LNCaP clone FGC (cell line): ENCODE results near the gene TOX3.

Experiments used
- DNase-seq: peaks from one replicate; pipeline ENCODE4 v3.0.0-alpha.2; 2011; ENCODE audit warnings: low read depth
- H3K4me3 ChIP-seq: 2 replicates; pipeline ENCODE4 v1.5.1; 2011; ENCODE audit warnings: mild to moderate bottlenecking, low read depth, low read length, control low read depth
- TF ChIP-seq, protein P1 (sequence below): IDR thresholded peaks from 2 replicates; pipeline ENCODE4 v1.5.1; 2012; ENCODE audit warnings: mild to moderate bottlenecking; ENCODE audit not compliant: control insufficient read depth, insufficient read depth; ENCODE audit errors: extremely low read depth

Gene TOX3

DNA sequence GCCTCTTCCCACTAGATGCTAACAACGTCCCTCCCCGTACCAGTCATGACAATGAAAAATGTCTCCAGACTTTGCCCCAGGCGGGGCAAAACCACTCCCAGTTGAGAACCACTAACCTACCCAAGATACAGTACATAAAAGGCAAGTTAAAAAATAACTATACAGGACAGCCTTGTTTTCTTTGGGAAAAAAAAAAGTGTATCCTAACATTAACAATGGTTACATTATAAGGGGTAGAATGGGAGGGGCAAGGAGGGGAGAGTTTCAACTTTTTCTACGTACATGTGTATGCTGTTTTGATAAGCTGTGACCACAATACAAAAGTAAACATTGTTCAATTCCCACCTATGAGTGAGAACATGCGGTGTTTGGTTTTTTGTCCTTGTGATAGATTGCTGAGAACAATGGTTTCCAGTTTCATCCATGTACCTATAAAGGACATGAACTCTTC, 94.9 kb downstream of the TOX3 start:
- DNase-seq: no peak
- TF ChIP-seq, protein P1, sequence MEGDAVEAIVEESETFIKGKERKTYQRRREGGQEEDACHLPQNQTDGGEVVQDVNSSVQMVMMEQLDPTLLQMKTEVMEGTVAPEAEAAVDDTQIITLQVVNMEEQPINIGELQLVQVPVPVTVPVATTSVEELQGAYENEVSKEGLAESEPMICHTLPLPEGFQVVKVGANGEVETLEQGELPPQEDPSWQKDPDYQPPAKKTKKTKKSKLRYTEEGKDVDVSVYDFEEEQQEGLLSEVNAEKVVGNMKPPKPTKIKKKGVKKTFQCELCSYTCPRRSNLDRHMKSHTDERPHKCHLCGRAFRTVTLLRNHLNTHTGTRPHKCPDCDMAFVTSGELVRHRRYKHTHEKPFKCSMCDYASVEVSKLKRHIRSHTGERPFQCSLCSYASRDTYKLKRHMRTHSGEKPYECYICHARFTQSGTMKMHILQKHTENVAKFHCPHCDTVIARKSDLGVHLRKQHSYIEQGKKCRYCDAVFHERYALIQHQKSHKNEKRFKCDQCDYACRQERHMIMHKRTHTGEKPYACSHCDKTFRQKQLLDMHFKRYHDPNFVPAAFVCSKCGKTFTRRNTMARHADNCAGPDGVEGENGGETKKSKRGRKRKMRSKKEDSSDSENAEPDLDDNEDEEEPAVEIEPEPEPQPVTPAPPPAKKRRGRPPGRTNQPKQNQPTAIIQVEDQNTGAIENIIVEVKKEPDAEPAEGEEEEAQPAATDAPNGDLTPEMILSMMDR: no peak
- no peak overlapping the region for H3K4me3 ChIP-seq

GRCh38 chr16:52450916-52451315, 96.0 kb downstream of the TOX3 start:
- H3K4me3 ChIP-seq: no peak overlapping the region

DNA sequence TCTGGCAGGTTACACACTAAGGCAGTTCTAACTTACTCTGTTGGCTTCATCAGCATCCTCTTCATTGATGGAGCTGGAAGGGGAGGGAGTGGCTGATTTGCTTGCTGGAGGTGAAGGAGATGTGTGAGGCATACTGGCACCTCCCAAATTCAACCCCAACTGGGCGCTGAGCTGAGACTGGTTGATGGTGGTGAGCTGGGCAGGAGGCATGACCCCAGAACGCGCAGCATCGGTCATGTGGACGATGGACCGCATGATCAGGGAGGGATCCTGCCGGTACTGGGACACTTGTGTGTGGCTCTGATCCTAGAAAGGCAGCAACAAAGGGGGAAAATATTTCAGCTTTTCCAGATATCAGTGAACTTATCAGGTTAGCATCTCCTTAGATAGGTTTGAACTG, 96.7 kb downstream of the TOX3 start:
- DNase-seq: no peak
- no peak overlapping the region for H3K4me3 ChIP-seq
- TF ChIP-seq, protein P1: no peak

More at GRCh38 chr16:52450916-52451315, 96.0 kb downstream of the TOX3 start:
- TF ChIP-seq, protein P1: no peak
- DNase-seq: no peak

- TF ChIP-seq, protein P1: no peak
- H3K4me3 ChIP-seq: no peak overlapping the region
- no peak for DNase-seq
Measured at GRCh38 chr16:52446080-52446479, 100.9 kb downstream of the TOX3 start.

DNA sequence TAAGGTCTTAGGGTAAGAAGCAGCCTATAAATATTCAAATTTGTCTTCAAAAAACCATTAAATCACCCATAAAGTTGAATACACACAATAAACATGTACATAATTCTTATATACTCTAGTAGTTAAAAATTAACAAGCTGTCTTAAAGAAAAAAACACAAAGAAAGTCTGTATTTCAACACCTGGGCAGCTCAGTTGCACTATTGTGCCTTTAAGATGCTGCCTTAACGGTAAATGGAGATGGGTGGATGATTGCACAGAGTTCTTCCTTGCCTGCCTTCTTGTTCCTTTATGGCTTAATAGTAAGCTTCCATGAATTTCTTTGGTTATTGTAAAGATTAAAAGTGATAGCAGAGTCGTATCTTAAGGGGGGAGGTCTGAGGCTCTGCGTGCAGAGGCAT, 105.1 kb downstream of the TOX3 start:
- no peak overlapping the region for H3K4me3 ChIP-seq
- TF ChIP-seq, protein P1: no peak
- no peak for DNase-seq

- DNase-seq: no peak
- TF ChIP-seq, protein P1: no peak
Measured at GRCh38 chr16:52440248-52440647, 106.7 kb downstream of the TOX3 start.

DNA sequence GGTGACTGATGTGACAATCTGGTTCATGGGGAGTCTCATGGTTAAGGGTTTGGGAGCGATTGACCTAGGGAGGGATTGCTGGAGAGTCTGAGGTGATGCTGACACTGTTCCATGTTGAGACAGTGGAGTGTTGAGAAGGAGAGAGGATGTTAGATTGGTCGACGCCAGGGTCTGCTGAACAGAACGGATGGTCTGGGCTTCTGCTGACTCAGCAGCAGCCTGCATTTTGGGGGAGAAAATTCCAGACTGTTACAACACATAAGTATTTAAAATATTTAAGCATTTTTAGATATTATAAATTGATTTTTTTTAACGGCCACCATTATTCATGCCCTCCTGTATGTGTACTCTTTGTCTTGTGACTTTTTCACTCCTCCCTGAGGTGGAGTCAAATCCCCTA, 107.2 kb downstream of the TOX3 start:
- DNase-seq: no peak
- H3K4me3 ChIP-seq: no peak overlapping the region
- TF ChIP-seq, protein P1: no peak

More at GRCh38 chr16:52440248-52440647, 106.7 kb downstream of the TOX3 start:
- H3K4me3 ChIP-seq: no peak overlapping the region
